HG02885 (cell line): ENCODE measurements around the gene TLE2.

Experiments
- ATAC-seq: cut with Tn5 transposase; IDR thresholded peaks from one replicate; pipeline ENCODE4 v1.9.1; 2021; ENCODE audit warnings: mild to moderate bottlenecking; ENCODE audit not compliant: unreplicated experiment, poor library complexity

The TLE2 gene

GRCh38 chr19:3029065-3029923, at the start of gene TLE2:
TSS of gene TLE2 (minus strand) at chr19:3029280. CDS start at chr19:3028904, 376 bp downstream.
- ATAC-seq, result no peak

GRCh38 chr19:3075605-3076431, 46.7 kb upstream of the TLE2 start:
- ATAC-seq, result no peak

- no peak for ATAC-seq
These were observed 45.0 kb upstream of the TLE2 start for GRCh38 chr19:3073931-3074595.

GRCh38 chr19:3073159-3073563, 44.1 kb upstream of the TLE2 start:
- ATAC-seq, result no peak

GRCh38 chr19:3071768-3072167, 42.7 kb upstream of the TLE2 start:
- no peak for ATAC-seq

- no peak for ATAC-seq
These were observed 39.0 kb upstream of the TLE2 start for GRCh38 chr19:3068071-3068470.

GRCh38 chr19:3067563-3067962, 38.5 kb upstream of the TLE2 start:
- no peak for ATAC-seq

GRCh38 chr19:3066482-3067049, 37.5 kb upstream of the TLE2 start:
- ATAC-seq, result no peak

- peak; percentile 51 for ATAC-seq
These were observed 36.7 kb upstream of the TLE2 start for GRCh38 chr19:3065675-3066357.

GRCh38 chr19:3064011-3064330, 34.9 kb upstream of the TLE2 start:
- no peak for ATAC-seq

- ATAC-seq, result peak; percentile 44
These were observed 33.4 kb upstream of the TLE2 start, which contains the start of gene TLE5 for GRCh38 chr19:3062165-3063105. TSS of gene TLE5 (minus strand) at chr19:3062495. CDS start at chr19:3062200, 295 bp downstream.

GRCh38 chr19:3061182-3062161, 32.4 kb upstream of the TLE2 start:
- peak; percentile 39 for ATAC-seq

GRCh38 chr19:3060857-3061181, 31.7 kb upstream of the TLE2 start:
- no peak for ATAC-seq

- ATAC-seq, result no peak
These were observed 30.6 kb upstream of the TLE2 start for GRCh38 chr19:3059653-3060052.

GRCh38 chr19:3058821-3059314, 29.8 kb upstream of the TLE2 start:
- no peak for ATAC-seq

- no peak for ATAC-seq
These were observed 29.1 kb upstream of the TLE2 start for GRCh38 chr19:3058009-3058820.

- no peak for ATAC-seq
These were observed 28.2 kb upstream of the TLE2 start for GRCh38 chr19:3057275-3057714.
